ENCODE measurements around the gene CTDSPL. TPM values are rescaled to one million over a fixed set of nuclear protein-coding genes. Genes with fewer than 3 reads are reported as not detected.

The CTDSPL gene
- total RNA-seq, 4 donors from 2014 or later = 39.8 to 105 (median 56.2) TPM

DNA sequence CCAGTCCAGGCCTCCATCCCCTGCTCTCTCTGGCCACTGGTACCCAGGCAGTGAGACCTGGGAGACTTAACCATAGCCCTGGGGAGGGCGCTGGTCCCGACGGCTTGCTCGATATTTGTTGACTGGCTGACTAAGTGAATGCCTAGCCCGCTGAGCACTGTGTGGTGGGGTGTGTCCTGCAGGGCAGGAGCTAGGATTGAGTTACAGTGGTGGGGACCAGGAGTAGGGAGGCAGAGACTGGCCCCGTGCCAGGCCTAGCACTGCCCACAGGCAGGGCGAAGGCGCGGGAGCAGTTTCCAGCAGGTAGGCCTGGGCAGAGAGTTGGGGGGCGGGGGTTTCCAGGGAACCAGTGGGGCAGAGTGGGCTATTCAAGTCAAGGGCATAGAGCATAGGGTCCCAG lies 128.8 kb downstream of the CTDSPL start, which contains the start of gene VILL:
Gene VILL, plus strand, starts transcription at position 260 of the 400 bp plus-strand sequence. CDS start 2,887 bp downstream, outside the sequence.
- in situ Hi-C loops (cut with MboI; ENCODE audit: low pct_ligation_motif_present in 1 of 4, low pct_unique_long_range_greater_than_20kb in 1 of 4, low sequenced_read_pairs in 3 of 4) = no loop called here
- intact Hi-C loops (cut with DNase I; ENCODE audit: low total_unique reads) = no loop called here
- Histone ChIP-seq H3K27me3 (no peaks in the 10 kb centered on the region), H3K4me3 (peak within 1 kb of the TSS; percentile 8 to 40 (median 22)), H3K27ac (peak within 1 kb of the TSS; percentile 85 to 90 (median 89)), H3K36me3 (no peaks in the 10 kb centered on the region), H3K4me1 (peaks cover 19 to 70% (median 65%) of the 10 kb centered on the region in 4 donors), H3K9me3 (no peaks in the 10 kb centered on the region)
- peak; percentile 90 for DNase-seq
- TF ChIP-seq POLR2AphosphoS5 (IDR thresholded peaks at IDR 0.05) (peak; percentile 65 to 95 (median 86)), POLR2A (IDR thresholded peaks at IDR 0.05) (peak; percentile 90), EP300 (IDR thresholded peaks at IDR 0.05; ENCODE audit: low read depth) (no peak)
- TF ChIP-seq, protein P1, sequence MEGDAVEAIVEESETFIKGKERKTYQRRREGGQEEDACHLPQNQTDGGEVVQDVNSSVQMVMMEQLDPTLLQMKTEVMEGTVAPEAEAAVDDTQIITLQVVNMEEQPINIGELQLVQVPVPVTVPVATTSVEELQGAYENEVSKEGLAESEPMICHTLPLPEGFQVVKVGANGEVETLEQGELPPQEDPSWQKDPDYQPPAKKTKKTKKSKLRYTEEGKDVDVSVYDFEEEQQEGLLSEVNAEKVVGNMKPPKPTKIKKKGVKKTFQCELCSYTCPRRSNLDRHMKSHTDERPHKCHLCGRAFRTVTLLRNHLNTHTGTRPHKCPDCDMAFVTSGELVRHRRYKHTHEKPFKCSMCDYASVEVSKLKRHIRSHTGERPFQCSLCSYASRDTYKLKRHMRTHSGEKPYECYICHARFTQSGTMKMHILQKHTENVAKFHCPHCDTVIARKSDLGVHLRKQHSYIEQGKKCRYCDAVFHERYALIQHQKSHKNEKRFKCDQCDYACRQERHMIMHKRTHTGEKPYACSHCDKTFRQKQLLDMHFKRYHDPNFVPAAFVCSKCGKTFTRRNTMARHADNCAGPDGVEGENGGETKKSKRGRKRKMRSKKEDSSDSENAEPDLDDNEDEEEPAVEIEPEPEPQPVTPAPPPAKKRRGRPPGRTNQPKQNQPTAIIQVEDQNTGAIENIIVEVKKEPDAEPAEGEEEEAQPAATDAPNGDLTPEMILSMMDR (IDR thresholded peaks at IDR 0.05) = peak in 1 of 5 experiments; percentile 48
- WGBS, 2 donors (ENCODE audit: low coverage in 1 of 2) = 56% methylated on average over 10 of the region's 10 CpGs; no CpG with 5 or more reads in 1 of the 2 donors

DNA sequence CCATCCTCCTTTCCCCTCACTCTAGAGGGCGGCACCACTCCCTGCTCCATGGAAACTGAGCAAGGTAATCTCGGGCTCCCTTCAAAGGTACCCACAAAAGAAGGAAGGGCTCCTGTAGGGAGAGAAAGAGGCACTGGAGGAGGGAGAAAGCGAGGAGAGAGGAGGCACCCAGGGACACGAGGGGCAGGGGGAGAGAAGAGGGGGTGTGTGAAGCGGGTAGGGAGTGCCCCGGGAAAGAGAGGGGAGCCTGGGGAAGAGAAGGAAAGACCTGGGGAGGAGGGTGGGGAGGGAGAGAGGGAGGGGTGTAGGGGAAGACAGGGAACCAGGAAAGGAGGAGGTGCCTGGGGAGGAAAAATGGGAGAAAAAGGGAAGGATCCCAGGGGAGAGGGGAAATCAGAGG lies 129.4 kb downstream of the CTDSPL start:
- H3K9me3 ChIP-seq = no peaks in the 10 kb centered on the region
- H3K4me3 ChIP-seq = peak overlapping the region; percentile 8 to 40 (median 22)
- peak overlapping the region; percentile 85 to 90 (median 89) for H3K27ac ChIP-seq
- TF ChIP-seq POLR2AphosphoS5 (IDR thresholded peaks at IDR 0.05) (no peak), POLR2A (IDR thresholded peaks at IDR 0.05) (no peak), EP300 (IDR thresholded peaks at IDR 0.05; ENCODE audit: low read depth) (no peak)
- TF ChIP-seq, protein P1 (IDR thresholded peaks at IDR 0.05) = no peak
- no peak for DNase-seq
- no peaks in the 10 kb centered on the region for H3K36me3 ChIP-seq
- peaks cover 14 to 64% (median 60%) of the 10 kb centered on the region in 4 donors for H3K4me1 ChIP-seq
- intact Hi-C loops (cut with DNase I; ENCODE audit: low total_unique reads) (no loop called here), in situ Hi-C loops (cut with MboI; ENCODE audit: low pct_ligation_motif_present in 1 of 4, low pct_unique_long_range_greater_than_20kb in 1 of 4, low sequenced_read_pairs in 3 of 4) (no loop called here)
- 38 to 42% methylated on average over 5 to 6 of the region's 6 CpGs for WGBS, 2 donors (ENCODE audit: low coverage in 1 of 2)
- H3K27me3 ChIP-seq = no peaks in the 10 kb centered on the region

DNA sequence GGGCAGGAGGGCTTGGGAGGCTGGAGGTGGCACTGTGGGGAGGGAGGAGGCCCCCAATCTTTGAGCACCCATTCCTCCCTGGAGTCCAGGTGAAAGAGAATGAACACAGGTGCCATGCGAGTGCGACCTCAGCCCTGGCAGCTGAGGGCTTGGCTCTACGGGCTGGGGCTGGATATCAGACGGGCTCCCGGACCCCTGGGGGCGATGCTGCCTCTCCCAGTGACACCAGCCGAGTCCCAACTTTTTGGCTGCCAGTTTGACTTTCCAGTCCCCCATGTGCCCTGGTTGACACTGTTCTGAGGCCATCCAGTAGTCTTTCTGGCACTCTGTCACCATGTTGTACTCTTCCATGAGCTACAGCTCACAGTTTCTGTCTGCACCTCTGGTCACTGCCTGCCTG lies 130.1 kb downstream of the CTDSPL start:
- H3K27me3 ChIP-seq = no peaks in the 10 kb centered on the region
- peak overlapping the region in 3 of 4 donors; percentile 11 to 40 (median 32) for H3K4me3 ChIP-seq
- no peaks in the 10 kb centered on the region for H3K9me3 ChIP-seq
- DNase-seq = no peak
- peak overlapping the region; percentile 85 to 90 (median 89) for H3K27ac ChIP-seq
- TF ChIP-seq, protein P1 (IDR thresholded peaks at IDR 0.05) = no peak
- TF ChIP-seq EP300 (IDR thresholded peaks at IDR 0.05; ENCODE audit: low read depth) = no peak
- TF ChIP-seq POLR2AphosphoS5 (IDR thresholded peaks at IDR 0.05) = no peak
- TF ChIP-seq POLR2A (IDR thresholded peaks at IDR 0.05) = no peak
- H3K4me1 ChIP-seq = peaks cover 11 to 57% (median 53%) of the 10 kb centered on the region in 4 donors
- no peaks in the 10 kb centered on the region for H3K36me3 ChIP-seq
- intact Hi-C loops (cut with DNase I; ENCODE audit: low total_unique reads) = no loop called here
- in situ Hi-C loops (cut with MboI; ENCODE audit: low pct_ligation_motif_present in 1 of 4, low pct_unique_long_range_greater_than_20kb in 1 of 4, low sequenced_read_pairs in 3 of 4) = no loop called here
- WGBS, 2 donors (ENCODE audit: low coverage in 1 of 2) = 59% methylated on average over 7 of the region's 7 CpGs; no CpG with 5 or more reads in 1 of the 2 donors

DNA sequence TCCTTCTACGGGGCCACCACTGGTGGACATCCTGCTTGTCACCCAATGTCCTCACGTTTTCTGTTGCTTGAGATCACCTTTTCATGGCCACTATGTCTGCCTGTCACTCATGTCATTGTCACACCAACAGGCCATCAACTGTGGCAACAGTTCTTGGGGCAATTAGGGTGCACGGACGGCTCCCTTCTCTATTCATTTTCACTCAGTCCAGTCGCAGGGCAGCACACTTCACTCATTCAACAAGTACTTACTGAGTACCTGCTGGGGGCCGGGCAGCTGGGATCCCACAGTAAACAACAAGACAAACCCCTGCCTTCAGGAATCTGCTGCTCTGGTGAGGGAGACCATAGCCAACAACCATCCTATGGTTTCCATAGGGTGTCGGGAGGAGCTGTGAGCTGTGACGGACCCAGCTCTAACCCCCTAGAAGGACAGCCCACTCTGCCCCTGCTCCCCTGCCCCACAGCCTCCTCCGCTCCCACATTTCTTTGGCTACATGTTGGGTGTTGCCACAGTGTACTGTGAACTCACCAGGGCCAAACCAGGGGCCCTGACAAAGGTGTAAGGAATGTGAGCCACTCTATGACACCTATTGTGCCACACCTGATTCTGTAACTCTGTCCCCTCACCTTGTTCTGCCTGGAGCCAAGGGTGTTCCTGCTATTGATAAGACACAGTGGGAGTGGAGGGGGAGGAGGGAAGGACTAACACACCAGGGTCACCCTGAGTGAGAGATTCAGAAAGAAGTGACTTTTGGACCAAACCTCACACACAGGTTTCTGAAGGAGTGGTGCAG lies 130.8 kb downstream of the CTDSPL start:
- H3K4me3 ChIP-seq = peak overlapping the region in 2 of 4 donors; percentile 32 to 40
- DNase-seq = peak; percentile 83
- H3K4me1 ChIP-seq = peaks cover 15 to 57% (median 55%) of the 10 kb centered on the region in 4 donors

More for the DNA sequence above, 130.8 kb downstream of the CTDSPL start:
- Histone ChIP-seq H3K9me3 (no peaks in the 10 kb centered on the region), H3K27me3 (no peaks in the 10 kb centered on the region), H3K27ac (peak overlapping the region; percentile 85 to 90 (median 89)), H3K36me3 (no peaks in the 10 kb centered on the region)
- TF ChIP-seq POLR2A (IDR thresholded peaks at IDR 0.05) = peak; percentile 93
- TF ChIP-seq, protein P1 (IDR thresholded peaks at IDR 0.05) = no peak
- peak; percentile 65 for TF ChIP-seq EP300 (IDR thresholded peaks at IDR 0.05; ENCODE audit: low read depth)
- peak; percentile 66 to 93 (median 91) for TF ChIP-seq POLR2AphosphoS5 (IDR thresholded peaks at IDR 0.05)
- intact Hi-C loops (cut with DNase I; ENCODE audit: low total_unique reads) (no loop called here), in situ Hi-C loops (cut with MboI; ENCODE audit: low pct_ligation_motif_present in 1 of 4, low pct_unique_long_range_greater_than_20kb in 1 of 4, low sequenced_read_pairs in 3 of 4) (no loop called here)
- 65 to 67% methylated on average over 2 to 9 of the region's 9 CpGs for WGBS, 2 donors (ENCODE audit: low coverage in 1 of 2)
